Fibroblast of the conjunctiva (primary cell): ENCODE measurements around the gene TAF11L10.
"Not testable (repeated sequence)": the region's sequence is repeated elsewhere in the genome, so short reads cannot be mapped to it uniquely, and the experiment has no call there.

Source experiments
- DNase-seq: peaks from one replicate; pipeline ENCODE4 v3.0.0-alpha.2; 2010; ENCODE audit warnings: low read depth

The TAF11L10 gene

DNA sequence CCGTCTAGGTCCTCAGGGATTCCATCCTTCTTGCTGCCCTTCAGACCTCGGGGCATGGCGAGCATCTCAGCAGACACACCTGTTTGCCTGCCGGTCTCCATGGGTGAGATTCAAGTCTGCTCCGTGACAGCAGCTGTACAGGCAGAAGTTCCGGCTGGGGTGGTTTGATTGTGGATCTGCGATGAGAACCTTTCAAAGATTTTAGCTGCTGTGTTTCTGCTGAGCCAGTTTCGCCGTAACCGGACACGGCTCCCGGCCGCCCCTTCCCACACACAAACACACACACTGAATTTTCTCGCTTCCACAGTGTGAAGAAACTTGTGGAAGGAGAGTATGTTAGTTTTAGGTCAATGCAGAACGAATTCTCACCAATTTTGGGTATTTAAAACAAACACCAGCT lies at the start of gene TAF11L10:
Gene TAF11L10, minus strand, starts transcription at position 101 of the 400 bp plus-strand sequence.
- DNase-seq: not testable (repeated sequence)

DNA sequence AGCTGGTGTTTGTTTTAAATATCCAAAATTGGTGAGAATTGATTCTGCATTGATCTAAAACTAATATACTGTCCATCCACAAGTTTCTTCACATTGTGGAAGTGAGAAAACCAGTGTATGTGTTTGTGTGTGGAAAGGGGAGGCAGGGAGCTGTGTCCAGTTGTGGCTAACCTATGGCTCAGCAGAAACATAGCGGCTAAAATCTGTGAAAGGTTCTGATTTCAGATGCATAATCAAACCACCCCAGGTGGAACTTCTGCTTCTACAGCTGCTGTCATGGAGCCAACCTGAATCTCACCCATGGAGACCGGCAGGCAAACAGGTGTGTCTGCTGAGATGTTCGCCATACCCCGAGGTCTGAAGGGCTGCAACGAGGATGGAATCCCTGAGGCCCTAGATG lies 36.5 kb upstream of the TAF11L10 start, which contains the start of gene TAF11L14:
Gene TAF11L14, plus strand, starts transcription at position 301 of the 400 bp plus-strand sequence.
- DNase-seq: no peak

DNA sequence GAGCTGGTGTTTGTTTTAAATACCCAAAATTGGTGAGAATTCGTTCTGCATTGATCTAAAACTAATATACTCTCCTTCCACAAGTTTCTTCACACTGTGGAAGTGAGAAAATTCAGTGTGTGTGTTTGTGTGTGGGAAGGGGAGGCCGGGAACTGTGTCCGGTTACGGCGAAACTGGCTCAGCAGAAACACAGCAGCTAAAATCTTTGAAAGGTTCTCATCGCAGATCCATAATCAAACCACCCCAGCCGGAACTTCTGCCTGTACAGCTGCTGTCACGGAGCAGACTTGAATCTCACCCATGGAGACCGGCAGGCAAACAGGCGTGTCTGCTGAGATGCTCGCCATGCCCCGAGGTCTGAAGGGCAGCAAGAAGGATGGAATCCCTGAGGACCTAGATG lies 34.2 kb upstream of the TAF11L10 start, which contains the start of gene TAF11L13:
Gene TAF11L13, plus strand, starts transcription at position 301 of the 400 bp plus-strand sequence.
- not testable (repeated sequence) for DNase-seq

DNA sequence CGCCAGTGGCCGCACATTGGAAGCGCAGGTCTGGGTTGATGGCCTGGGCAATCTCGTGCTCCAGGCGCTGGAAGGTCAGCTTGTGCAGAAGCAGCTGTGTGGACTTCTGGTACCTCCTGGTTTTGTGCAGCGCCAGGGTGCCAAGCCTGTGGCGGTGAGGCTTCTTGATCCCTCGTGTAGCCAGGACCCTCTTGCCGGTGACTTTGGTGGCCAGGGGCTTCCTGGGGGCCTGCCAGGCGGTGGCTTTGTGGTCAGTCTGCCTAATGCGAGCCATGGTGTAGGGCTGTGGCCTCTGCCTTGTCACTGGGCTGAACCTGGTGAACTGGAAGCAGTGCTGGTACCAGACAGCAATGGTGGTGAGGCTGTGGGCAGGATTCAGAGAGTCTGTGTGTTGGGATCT lies 28.1 kb upstream of the TAF11L10 start:
- DNase-seq: no peak

DNA sequence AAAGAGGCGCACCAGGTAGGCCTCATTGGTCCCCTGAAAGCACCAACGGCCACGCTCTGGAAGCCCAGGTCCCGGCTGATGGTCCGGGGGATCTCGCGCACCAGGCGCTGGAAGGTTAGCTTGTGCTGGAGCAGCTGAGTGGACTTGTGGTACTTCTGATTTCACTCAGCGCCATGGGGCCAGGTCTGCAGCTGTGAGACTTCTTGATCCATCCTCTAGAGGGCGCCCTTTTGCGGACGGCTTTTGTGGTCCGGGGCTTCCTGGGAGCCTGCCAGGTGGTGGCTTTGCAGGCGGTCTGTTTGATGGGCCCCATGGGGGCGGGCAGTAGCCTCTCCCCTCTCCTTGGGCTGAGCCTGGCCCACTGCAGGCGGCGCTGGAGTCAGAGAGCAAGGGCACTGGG lies 23.0 kb upstream of the TAF11L10 start:
- DNase-seq: no peak

DNA sequence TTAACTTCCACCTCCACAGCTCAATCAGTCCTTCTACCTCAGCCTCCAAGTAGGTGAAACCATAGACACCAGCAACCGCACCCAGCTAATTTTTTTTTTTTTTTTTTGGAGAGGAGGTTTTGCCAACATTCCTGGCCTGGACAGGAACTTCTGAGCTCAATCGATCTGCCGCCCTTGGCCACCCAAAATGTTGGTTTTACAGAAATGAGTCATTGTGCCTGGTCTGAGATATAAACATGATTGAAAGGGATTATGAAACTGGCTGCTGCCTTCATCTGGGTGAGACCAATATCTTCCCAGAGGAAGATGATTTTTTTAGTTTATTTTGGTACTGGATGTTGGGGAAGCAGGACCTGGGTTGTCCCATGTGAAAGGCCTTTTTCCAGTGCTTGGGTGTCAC lies 21.7 kb upstream of the TAF11L10 start:
- no peak for DNase-seq

DNA sequence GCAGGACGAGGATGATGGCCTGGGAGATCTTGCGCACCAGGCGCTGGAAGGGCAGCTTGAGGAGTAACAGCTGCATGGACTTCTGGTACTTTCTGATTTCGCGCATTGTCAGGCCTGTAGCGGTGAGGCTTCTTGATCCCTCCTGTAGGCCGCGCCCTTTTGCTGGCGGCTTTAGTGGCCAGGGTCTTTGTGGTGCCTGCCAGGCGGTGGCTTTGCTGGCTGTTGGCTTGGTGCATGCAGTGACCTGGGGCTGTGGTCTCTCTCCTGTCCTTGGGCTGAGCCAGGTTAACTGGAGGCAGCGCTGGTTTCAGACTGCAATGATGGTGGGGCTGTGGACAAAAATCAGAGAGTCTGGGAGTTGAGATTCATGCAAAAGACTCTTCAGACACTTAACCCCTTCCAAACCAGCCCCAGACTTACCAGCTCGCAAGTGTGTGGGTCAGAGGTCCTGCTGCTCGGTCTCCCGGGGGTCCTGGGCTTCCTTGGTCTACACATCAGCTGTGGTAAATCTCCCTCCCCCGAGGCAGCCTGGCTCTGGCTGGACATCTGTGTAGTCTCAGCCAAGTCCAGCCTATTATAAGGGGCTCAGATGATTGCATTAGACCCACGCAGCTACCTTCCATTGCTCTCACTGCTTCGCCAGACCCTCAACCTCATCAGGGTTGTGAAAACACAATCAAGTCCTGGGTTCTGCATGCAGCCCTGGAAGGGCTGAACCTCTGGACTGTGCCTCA lies 17.4 kb upstream of the TAF11L10 start:
- DNase-seq: no peak

DNA sequence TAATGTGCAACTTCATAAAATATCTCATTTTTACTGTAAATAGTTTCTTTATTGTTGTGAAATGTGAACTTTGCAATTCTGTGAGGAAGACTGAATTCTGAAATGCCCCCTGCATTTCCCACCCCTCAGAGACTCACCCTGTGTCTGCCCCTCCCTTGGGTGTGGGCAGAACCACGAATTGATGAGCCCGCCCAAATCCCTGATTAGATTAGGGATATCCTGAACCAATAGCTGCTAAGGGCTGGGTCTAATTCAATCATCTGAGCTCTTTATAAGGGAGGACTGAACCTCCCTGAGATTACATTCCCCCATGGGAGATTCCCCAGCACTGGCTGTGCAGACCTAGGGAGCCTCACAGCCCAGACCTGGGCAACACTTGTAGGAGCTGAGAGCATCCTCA lies 12.5 kb upstream of the TAF11L10 start, which contains the start of gene TAF11L12:
Gene TAF11L12, plus strand, starts transcription at position 301 of the 400 bp plus-strand sequence.
- DNase-seq: not testable (repeated sequence)

DNA sequence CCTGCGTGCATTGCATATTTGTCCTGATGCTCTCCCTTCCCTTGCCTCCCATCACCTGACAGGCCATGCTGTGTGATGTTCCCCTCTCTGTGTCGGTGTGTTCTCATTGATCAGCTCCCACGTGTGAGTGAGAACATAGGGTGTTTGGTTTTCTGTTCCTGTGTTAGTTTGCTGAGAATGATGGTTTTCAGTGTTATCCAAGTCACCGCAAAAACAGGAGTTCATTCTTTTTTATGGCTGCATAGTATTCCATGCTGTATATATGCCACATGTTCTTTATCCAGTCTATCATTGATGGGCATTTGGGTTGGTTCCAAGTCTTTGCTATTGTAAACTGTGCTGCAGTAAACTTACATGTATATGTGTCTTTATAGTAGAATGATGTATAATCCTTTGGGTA lies 9.8 kb upstream of the TAF11L10 start:
- not testable (repeated sequence) for DNase-seq

DNA sequence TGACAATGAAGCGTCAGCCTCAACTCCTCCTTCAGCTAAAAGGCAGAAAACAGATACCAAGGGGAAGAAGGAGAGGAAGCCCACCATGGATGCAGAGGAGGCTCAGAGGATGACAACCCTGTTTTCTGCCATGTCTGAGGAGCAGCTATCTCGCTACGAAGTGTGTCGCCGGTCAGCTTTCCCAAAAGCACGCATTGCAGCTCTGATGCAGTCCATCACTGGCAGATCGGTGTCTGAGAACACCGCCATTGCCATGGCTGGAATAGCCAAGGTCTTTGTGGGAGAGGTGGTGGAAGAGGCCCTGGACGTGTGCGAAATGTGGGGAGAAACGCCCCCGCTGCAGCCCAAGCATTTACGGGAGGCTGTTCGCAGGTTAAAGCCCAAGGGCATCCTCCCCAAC lies 7.3 kb upstream of the TAF11L10 start:
- no peak for DNase-seq

DNA sequence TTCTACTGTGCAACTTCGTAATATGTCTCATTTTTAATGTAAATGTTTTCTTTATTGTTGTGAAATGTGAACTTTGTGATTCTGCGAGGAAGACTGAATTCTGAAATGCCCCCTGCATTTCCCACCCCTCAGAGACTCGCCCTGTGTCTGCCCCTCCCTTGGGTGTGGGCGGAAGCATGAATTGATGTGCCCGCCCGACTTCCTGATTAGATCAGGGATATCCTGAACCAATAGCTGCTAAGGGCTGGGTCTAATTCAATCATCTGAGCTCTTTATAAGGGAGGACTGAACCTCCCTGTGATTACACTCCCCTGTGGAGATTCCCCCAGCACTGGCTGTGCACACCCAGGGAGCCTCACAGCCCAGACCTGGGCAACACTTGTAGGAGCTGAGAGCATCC lies 6.3 kb upstream of the TAF11L10 start, which contains the start of gene TAF11L11:
Gene TAF11L11, plus strand, starts transcription at position 304 of the 400 bp plus-strand sequence.
- not testable (repeated sequence) for DNase-seq

DNA sequence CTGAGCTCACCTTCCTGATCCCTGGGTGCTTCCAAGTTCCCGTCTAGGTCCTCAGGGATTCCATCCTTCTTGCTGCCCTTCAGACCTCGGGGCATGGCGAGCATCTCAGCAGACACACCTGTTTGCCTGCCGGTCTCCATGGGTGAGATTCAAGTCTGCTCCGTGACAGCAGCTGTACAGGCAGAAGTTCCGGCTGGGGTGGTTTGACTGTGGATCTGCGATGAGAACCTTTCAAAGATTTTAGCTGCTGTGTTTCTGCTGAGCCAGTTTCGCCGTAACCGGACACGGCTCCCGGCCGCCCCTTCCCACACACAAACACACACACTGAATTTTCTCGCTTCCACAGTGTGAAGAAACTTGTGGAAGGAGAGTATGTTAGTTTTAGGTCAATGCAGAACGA lies 3.4 kb downstream of the TAF11L10 start, which contains the start of gene TAF11L9:
Gene TAF11L9, minus strand, starts transcription at position 140 of the 400 bp plus-strand sequence.
- not testable (repeated sequence) for DNase-seq

DNA sequence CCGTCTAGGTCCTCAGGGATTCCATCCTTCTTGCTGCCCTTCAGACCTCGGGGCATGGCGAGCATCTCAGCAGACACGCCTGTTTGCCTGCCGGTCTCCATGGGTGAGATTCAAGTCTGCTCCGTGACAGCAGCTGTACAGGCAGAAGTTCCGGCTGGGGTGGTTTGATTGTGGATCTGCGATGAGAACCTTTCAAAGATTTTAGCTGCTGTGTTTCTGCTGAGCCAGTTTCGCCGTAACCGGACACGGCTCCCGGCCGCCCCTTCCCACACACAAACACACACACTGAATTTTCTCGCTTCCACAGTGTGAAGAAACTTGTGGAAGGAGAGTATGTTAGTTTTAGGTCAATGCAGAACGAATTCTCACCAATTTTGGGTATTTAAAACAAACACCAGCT lies 6.8 kb downstream of the TAF11L10 start, which contains the start of gene TAF11L8:
Gene TAF11L8, minus strand, starts transcription at position 101 of the 400 bp plus-strand sequence.
- not testable (repeated sequence) for DNase-seq

DNA sequence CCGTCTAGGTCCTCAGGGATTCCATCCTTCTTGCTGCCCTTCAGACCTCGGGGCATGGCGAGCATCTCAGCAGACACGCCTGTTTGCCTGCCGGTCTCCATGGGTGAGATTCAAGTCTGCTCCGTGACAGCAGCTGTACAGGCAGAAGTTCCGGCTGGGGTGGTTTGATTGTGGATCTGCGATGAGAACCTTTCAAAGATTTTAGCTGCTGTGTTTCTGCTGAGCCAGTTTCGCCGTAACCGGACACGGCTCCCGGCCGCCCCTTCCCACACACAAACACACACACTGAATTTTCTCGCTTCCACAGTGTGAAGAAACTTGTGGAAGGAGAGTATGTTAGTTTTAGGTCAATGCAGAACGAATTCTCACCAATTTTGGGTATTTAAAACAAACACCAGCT lies 12.0 kb downstream of the TAF11L10 start, which contains the start of gene TAF11L7:
Gene TAF11L7, minus strand, starts transcription at position 101 of the 400 bp plus-strand sequence.
- DNase-seq: not testable (repeated sequence)
